Measurements from ENCODE around the gene CRACR2A. TPM values are rescaled to one million over a fixed set of nuclear protein-coding genes. Genes with fewer than 3 reads are reported as not detected.

The CRACR2A gene
- total RNA-seq, 1 experiment from 2014 or later: 0.92 TPM

- H3K27me3 ChIP-seq (ENCODE audit: control insufficient read depth, insufficient read depth, low read length): no peaks in the 10 kb centered on the region
- intact Hi-C loops (cut with micrococcal nuclease; ENCODE audit: unreplicated experiment) (no loop called here), in situ Hi-C loops (cut with HindIII; ENCODE audit: low pct_unique_long_range_greater_than_20kb, low sequenced_read_pairs) (no loop called here)
- H3K36me3 ChIP-seq (ENCODE audit: control insufficient read depth, insufficient read depth, low read length): no peaks in the 10 kb centered on the region
- no peak overlapping the region for H3K27ac ChIP-seq (ENCODE audit: low read length)
- ATAC-seq: no peak
- TF ChIP-seq REST (IDR thresholded peaks at IDR 0.05; ENCODE audit: insufficient read depth in 1 of 2, low read depth in 2 of 2, low read length in 1 of 2) (no peak), TCF7L2 (IDR thresholded peaks at IDR 0.05; ENCODE audit: low read depth, low read length) (no peak), POLR2AphosphoS5 (IDR thresholded peaks at IDR 0.05; ENCODE audit: low read depth, low read length) (no peak), SIN3A (IDR thresholded peaks at IDR 0.05; ENCODE audit: borderline replicate concordance, insufficient read depth, low read depth, low read length) (no peak), CTCF (IDR thresholded peaks at IDR 0.05) (no peak)
- no peak overlapping the region for H3K4me3 ChIP-seq (ENCODE audit: low read depth in 2 of 2, low read length in 2 of 2)
- ChIA-PET CTCF (no interaction called here), POLR2A (no interaction called here)
- no peaks in the 10 kb centered on the region for H3K4me1 ChIP-seq (ENCODE audit: control insufficient read depth, insufficient read depth, low read length)
- H3K9me3 ChIP-seq (ENCODE audit: control insufficient read depth, insufficient read depth, low read depth, low read length): no peaks in the 10 kb centered on the region
- no TSS peak for BruUV-seq (replicated peaks)
- DNase-seq (ENCODE audit: low read depth, low spot score): no peak
These were observed 122.8 kb downstream of the CRACR2A start for GRCh38 chr12:3630111-3630510.

GRCh38 chr12:3629057-3629830 lies 123.7 kb downstream of the CRACR2A start:
- ChIA-PET POLR2A (no interaction called here), CTCF (no interaction called here)
- Histone ChIP-seq H3K27me3 (ENCODE audit: control insufficient read depth, insufficient read depth, low read length) (no peaks in the 10 kb centered on the region), H3K36me3 (ENCODE audit: control insufficient read depth, insufficient read depth, low read length) (no peaks in the 10 kb centered on the region), H3K4me3 (ENCODE audit: low read depth in 2 of 2, low read length in 2 of 2) (no peak overlapping the region), H3K9me3 (ENCODE audit: control insufficient read depth, insufficient read depth, low read depth, low read length) (no peaks in the 10 kb centered on the region), H3K27ac (ENCODE audit: low read length) (no peak overlapping the region), H3K4me1 (ENCODE audit: control insufficient read depth, insufficient read depth, low read length) (no peaks in the 10 kb centered on the region)
- TF ChIP-seq REST (IDR thresholded peaks at IDR 0.05; ENCODE audit: insufficient read depth in 1 of 2, low read depth in 2 of 2, low read length in 1 of 2) (no peak), TCF7L2 (IDR thresholded peaks at IDR 0.05; ENCODE audit: low read depth, low read length) (no peak), SIN3A (IDR thresholded peaks at IDR 0.05; ENCODE audit: borderline replicate concordance, insufficient read depth, low read depth, low read length) (no peak), POLR2AphosphoS5 (IDR thresholded peaks at IDR 0.05; ENCODE audit: low read depth, low read length) (no peak), CTCF (IDR thresholded peaks at IDR 0.05) (no peak)
- BruUV-seq (replicated peaks): no TSS peak
- in situ Hi-C loops (cut with HindIII; ENCODE audit: low pct_unique_long_range_greater_than_20kb, low sequenced_read_pairs) (no loop called here), intact Hi-C loops (cut with micrococcal nuclease; ENCODE audit: unreplicated experiment) (no loop called here)
- ATAC-seq: no peak
- no peak for DNase-seq (ENCODE audit: low read depth, low spot score)

All from Panc1 (cell line).